AG10803 (cell line): ENCODE measurements around the gene DYNC1I1.

ENCODE experiments used
- DNase-seq: peaks from one replicate; pipeline ENCODE4 v3.0.0; 2010; ENCODE audit warnings: low read depth
- H3K4me3 ChIP-seq: 2 replicates; pipeline ENCODE4 v1.5.1; 2011; ENCODE audit warnings: mild to moderate bottlenecking, low read length, control low read depth
- CTCF ChIP-seq: conservative IDR thresholded peaks from 2 replicates; pipeline ENCODE4 v1.5.1; 2011; ENCODE audit warnings: mild to moderate bottlenecking, low read length, control low read depth, inconsistent platforms

The DYNC1I1 gene

GRCh38 chr7:95788258-95788657 lies 15.9 kb downstream of the DYNC1I1 start:
- no peak overlapping the region for H3K4me3 ChIP-seq
- no peak for DNase-seq
- TF ChIP-seq CTCF = no peak

GRCh38 chr7:95788884-95789283 lies 16.5 kb downstream of the DYNC1I1 start:
- H3K4me3 ChIP-seq = no peak overlapping the region
- no peak for TF ChIP-seq CTCF
- no peak for DNase-seq

- no peak overlapping the region for H3K4me3 ChIP-seq
- DNase-seq = no peak
- TF ChIP-seq CTCF = no peak
Observed at GRCh38 chr7:95793658-95794057, 21.3 kb downstream of the DYNC1I1 start.

- H3K4me3 ChIP-seq = no peak overlapping the region
- DNase-seq = peak; percentile 27
- TF ChIP-seq CTCF = peak; percentile 63
Observed at GRCh38 chr7:95794917-95795515, 22.7 kb downstream of the DYNC1I1 start.

- no peak overlapping the region for H3K4me3 ChIP-seq
- DNase-seq = no peak
- no peak for TF ChIP-seq CTCF
Observed at GRCh38 chr7:95796617-95797016, 24.3 kb downstream of the DYNC1I1 start.

GRCh38 chr7:95798401-95798930 lies 26.1 kb downstream of the DYNC1I1 start:
- DNase-seq = no peak
- TF ChIP-seq CTCF = no peak
- no peak overlapping the region for H3K4me3 ChIP-seq

- TF ChIP-seq CTCF = no peak
- H3K4me3 ChIP-seq = no peak overlapping the region
- no peak for DNase-seq
Observed at GRCh38 chr7:95800787-95801186, 28.4 kb downstream of the DYNC1I1 start.
